ENCODE data around the gene WNK4.

The WNK4 gene

DNA sequence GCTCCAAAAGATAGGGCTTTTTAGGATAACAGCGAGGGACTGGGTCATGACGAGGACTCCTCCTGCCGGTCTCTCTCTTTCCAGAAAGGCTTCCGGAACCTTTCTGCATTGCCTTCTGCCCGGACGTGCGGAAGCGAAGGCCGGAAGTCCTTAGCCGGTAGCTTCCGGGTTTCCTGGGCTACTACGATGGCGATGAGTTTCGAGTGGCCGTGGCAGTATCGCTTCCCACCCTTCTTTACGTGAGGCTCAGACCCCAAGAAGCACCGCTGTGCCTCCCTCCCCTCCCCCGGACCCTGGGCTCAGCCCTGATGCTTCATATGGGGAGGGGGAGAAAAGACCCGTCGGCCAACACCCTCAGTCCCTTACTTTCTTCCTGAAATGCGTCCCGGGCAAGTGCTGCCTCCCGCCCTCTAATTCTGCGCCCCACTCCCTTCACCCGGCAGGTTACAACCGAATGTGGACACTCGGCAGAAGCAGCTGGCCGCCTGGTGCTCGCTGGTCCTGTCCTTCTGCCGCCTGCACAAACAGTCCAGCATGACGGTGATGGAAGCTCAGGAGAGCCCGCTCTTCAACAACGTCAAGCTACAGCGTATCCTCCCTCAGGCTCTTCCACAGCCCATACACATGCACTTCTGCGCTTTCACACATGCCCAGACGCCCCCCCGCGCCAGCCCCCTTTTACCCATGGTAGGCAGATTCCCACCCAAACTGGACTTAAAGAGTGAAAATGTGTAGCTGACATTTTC is 6.9 kb upstream of the WNK4 start, which contains the start of gene VPS25:
Gene VPS25 (plus strand): TSS at position 160 of the 746 bp plus-strand sequence. CDS start 27 bp downstream, at position 187.
- DNase-seq = peak; percentile 72

DNA sequence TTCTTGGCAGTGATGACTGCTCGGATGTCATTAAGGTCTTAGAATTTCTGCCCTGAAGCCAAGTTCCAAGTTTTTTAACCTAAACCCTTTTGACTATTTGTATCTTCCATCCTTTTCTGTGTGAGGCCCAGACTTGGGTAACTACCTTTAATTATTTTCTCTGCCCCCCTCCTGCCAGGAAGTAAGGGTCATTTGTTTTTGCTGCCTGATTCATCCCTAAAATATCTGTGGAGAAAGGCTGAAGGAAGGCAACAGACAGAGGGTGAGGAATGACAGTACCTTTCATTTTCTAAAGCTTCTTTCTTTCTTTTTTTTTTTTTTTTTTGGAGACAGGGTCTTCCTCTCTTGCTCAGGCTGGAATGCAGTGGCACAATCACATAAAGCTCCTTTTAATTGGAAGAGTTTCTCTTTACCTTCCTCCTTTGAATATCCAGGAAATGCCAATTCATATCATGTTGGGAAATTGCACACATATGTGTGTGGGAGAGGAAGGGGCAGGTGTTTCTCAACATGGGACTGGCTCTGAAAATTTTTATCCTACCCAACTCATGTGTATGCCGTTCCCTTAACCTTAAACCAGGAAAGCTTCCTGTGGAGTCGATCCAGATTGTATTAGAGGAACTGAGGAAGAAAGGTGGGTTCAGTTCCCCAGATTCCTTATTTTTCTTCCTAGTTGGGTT is 6.2 kb upstream of the WNK4 start:
- DNase-seq = no peak

DNA sequence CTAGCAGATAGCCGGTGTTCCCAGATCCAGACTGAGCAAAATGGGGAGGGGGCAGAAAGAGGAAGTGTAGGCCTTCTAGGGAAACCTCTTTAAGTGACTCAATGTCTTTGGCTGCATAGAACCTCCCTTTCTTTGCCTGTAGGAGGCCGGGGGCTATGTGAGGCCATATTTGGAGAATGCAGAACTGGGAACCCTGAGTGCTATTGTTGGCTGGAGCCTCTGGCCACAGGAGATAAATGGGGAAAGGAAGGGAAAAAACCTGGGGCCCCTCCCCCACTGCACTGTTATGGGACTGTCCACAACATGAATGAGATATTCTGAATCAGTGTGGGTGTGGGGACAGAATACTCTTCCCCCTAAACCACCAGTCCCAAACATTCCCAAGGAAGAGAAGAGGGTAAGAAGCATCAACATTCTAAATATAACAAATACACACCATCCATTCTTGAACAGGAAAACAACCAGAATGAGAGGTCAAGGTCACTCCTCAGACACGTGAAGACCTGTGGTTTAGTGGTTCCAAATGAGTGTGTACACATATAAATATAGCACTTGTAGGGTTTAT is 4.8 kb upstream of the WNK4 start:
- no peak for DNase-seq

DNA sequence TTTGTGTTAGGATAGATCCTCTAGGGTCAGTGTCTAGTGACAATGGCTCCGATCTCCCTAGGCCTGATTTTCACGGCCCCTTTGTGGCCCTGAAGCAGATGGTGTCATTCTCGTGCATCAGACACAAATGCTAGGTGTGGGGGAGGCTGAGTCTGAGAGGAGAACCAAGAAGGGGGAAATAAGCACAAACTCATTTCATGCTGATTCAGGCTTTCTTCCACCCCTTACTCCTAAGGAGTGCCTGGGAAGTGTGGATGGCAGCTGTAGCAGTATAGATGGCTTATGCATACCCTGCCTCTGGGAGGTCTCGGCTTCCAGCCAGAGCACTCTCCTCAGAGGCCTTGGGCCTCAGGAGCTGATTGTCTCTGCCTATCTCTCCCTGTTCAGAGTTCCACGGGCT is 1.8 kb upstream of the WNK4 start:
- no peak for DNase-seq

DNA sequence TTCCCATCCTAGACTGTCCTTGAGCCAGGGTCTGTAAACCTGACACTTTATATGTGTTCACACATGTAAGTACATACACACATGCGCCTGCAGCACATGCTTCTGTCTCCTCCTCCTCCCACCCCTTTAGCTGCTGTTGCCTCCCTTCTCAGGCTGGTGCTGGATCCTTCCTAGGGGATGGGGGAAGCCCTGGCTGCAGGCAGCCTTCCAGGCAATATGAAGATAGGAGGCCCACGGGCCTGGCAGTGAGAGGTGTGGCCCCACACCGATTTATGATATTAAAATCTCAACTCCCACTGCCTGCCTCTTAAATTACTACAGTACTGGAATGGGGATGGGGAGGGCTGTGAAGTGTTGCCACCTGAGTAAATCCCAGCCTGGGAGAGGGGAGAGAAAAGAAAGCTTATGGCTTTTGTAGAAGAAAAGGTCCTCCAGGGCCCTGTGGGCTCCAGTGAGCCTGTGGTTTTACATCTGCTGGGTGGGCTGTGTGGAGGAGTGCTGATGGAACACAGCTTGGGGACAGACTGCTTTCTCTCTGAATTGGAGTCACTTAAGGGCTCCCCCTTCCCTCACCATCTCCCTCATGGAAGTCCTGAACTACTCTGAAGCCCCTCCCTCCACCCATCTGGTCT is 990 bp upstream of the WNK4 start:
- DNase-seq = no peak

DNA sequence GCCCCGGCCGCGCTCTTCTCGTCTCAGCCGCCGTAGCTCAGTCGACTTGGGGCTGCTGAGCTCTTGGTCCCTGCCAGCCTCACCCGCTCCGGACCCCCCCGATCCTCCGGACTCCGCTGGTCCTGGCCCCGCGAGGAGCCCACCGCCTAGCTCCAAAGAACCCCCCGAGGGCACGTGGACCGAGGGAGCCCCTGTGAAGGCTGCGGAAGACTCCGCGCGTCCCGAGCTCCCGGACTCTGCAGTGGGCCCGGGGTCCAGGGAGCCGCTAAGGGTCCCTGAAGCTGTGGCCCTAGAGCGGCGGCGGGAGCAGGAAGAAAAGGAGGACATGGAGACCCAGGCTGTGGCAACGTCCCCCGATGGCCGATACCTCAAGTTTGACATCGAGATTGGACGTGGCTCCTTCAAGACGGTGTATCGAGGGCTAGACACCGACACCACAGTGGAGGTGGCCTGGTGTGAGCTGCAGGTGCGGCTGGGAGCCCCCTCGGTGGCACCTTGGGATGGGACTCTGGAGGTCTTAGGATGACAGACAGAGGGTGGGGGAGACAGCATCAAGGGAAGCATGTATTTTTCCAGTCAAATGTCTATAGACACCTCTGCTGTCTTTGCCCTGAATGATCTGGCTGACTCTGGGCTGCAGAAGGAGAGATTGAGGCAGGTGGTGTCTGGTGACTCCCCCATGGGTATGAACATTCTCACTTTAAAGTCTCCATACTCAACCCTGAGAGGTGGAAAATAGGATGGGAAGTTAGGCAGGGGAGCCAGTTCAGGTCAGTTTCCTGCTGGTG is 635 bp downstream of the WNK4 start:
- DNase-seq = no peak

DNA sequence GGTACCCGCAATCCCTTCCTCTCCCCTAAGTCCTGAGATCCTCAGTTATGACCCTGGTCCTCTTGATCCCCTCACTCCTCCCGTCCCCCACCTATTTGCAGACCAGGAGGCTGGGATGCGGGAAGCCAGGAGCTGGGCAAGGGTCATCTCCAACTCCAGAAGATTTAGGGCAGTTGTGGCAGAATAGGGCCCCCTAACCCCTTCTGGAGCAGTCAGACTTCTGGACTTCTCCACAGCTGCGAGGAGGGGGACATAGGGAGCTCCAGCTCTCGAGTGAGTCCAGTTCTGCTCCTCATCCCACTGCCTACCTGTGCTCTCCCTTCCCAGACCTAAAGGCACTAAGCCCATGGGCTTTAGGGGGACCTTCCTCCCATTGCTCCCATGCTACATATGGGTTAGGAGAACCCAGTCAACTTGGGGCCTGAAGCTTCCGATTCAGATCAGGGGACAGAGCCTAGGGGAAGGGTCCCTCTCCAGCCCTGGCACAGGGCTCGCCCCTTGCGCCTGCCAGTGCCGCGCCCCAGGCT is 1.3 kb downstream of the WNK4 start:
- DNase-seq = no peak

DNA sequence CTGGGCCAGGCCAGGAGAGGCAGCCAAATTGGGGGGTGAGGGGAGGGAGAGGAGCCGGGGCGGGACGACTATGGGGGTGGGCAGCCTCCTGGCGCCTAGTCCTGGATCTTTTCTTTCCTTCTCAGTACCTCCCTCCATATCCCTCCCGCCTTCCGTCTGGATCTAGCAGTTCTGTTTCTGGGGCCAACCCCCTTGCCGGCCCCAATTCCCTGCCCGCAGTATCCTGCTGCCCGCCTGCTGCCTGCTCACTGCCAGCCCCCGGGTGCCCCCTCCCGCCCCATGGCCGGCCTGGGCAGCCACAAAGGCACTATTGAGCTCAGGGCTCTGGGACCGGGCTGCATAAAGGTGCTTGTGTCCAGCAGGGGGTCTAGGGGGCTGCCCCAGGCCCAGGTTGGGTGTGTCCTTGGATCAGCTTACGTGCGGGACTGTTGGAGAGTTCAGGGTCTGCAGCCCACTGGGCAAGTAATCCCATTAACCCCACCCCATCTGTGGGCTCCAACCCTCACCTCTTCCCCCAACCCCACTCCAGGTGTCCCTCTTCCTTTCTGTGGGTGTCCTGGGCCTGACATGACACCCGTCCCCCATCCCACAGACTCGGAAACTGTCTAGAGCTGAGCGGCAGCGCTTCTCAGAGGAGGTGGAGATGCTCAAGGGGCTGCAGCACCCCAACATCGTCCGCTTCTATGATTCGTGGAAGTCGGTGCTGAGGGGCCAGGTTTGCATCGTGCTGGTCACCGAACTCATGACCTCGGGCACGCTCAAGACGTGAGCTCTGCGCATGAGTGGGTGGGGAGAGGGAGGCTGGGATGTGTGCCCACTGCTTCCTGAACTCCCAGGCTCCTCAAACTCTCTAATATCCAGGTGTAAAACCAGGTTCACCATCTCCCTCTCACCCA is 2.0 kb downstream of the WNK4 start:
- DNase-seq = no peak

DNA sequence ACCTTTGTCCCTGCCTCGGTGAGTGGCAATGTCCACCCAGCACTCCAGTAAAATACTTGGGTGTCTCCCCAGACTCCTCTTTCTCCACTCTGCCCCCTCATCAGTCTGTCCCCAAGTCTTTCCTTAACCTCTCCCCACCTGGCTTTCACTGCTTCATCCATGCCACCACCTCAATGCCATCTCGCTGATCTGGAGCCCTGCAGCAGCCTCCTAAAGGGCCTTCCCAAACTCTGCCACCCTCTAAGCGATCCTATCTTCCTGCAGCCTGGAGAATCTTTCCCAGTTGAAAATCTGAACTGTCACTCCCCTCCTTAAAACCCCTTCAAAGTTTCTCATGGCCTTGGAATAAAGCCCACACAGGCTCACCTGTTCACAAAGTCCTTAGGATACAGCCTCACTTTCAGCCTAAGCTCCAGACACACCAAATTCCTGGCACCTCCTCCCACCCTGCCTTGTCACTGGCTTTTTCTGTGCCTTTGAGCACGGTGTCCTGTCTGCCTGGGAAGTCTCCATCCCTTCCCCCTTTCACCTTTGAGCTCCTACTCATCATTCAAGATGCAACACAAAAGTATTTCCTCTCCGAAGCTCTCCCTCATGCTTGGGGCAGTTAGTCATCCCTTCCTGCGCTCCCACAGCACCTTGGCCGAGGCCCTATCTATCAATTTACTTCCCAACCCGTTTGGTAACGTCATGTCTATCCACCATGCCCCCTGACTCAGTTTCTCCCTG is 2.8 kb downstream of the WNK4 start:
- no peak for DNase-seq

DNA sequence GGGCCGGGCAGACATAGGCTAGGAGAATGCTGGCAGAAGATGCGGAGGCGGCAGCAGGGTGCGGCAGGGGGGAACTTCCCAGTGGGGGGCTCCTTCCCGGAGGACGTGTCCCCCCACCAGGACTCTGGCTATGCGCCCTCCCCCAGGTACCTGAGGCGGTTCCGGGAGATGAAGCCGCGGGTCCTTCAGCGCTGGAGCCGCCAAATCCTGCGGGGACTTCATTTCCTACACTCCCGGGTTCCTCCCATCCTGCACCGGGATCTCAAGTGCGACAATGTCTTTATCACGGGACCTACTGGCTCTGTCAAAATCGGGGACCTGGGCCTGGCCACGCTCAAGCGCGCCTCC is 3.4 kb downstream of the WNK4 start:
- DNase-seq = no peak

DNA sequence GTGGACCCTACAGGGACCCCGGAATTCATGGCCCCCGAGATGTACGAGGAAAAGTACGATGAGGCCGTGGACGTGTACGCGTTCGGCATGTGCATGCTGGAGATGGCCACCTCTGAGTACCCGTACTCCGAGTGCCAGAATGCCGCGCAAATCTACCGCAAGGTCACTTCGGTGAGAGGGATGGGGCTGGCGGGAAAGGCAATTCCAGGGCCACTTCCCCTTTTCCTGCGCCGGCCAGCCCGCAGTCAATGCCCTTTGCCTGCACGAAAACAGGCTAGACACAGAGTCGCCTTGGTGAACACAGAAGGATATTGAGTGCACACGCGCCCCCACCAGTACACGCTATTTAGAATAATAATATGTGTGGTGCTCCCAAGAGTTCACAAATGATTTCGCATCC is 4.0 kb downstream of the WNK4 start:
- no peak for DNase-seq

DNA sequence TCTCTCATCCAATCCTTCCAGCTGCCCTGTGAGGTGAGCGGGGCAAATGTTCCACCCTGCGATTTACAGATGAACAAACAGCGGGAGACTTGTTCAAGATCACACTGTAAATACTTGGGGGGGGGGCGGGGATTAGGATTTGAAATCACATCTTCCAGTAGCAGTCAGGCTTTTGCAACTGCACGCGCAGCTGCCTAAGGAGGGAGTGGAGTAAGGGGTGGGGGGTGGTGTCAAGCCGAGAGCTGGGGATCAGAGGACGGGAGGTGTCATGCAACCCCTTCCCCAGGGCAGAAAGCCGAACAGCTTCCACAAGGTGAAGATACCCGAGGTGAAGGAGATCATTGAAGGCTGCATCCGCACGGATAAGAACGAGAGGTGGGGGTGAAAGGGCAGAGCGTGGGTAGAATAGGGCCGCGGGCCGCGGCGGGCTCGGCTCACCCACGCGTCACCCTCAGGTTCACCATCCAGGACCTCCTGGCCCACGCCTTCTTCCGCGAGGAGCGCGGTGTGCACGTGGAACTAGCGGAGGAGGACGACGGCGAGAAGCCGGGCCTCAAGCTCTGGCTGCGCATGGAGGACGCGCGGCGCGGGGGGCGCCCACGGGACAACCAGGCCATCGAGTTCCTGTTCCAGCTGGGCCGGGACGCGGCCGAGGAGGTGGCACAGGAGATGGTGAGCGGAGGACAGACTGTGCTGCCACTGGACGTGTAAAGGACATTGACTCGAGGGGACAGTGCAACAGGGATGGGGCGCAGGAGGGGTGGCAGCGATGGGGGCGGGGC is 4.6 kb downstream of the WNK4 start:
- DNase-seq = no peak

DNA sequence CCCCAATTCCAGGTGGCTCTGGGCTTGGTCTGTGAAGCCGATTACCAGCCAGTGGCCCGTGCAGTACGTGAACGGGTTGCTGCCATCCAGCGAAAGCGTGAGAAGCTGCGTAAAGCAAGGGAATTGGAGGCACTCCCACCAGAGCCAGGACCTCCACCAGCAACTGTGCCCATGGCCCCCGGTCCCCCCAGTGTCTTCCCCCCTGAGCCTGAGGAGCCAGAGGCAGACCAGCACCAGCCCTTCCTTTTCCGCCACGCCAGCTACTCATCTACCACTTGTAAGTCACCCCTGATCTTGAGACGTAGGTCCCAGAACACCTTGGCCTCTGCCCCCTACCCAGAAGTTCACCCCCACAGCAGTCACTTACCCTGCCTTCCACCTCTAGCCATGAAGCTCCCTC is 6.9 kb downstream of the WNK4 start:
- DNase-seq = no peak

DNA sequence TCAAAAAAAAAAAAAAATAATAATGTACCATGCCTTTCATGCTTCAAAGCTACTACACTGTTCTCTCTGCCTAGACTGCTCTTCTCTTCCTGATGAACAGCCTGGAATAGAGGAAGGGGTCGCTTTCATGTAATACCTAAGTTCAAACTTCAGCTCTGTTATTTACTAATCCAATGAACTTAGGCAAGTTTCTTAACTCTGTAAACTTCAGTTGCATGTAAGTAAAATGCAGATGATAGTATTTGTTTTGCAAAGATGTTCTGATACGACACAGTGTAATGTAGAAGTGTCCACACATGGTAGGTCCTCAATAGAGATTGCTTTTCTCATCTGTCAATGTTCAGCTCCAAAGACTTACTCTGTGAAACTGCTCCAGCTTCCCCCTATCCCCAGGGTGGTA is 11.5 kb downstream of the WNK4 start:
- DNase-seq = no peak

DNA sequence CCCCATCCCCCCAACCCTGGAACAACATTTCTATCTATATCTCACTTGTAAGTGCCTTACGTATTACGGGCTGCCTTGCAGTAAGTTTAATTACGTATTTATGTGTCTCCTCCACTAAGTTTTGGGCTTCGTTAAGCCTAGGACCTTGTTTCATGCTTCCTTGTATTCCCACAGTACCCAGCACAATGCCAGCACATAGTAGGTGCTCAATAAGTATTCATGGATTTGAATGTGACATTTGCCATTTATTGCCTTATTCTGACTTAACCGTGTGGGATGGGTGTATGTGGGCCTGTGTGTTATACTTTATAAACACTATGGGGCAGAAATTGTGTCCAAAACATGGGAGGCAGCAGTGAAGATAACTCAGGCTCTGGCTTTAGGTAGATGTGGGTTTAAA is 12.1 kb downstream of the WNK4 start:
- DNase-seq = no peak

DNA sequence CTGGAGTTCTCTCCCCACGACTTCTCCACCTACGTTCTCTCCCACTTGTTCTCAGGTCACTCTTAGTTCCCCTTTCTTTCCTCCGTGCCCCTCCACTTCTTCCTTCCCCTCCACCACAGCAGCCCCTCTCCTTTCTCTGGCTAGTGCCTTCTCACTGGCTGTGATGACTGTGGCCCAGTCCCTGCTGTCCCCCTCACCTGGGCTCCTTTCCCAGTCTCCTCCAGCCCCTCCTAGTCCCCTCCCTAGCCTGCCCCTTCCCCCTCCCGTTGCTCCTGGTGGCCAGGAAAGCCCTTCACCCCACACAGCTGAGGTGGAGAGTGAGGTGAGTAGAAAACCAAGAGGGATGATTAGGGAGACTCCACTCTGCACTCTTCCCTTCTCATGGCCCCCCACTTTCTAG is 14.7 kb downstream of the WNK4 start:
- DNase-seq = no peak

DNA sequence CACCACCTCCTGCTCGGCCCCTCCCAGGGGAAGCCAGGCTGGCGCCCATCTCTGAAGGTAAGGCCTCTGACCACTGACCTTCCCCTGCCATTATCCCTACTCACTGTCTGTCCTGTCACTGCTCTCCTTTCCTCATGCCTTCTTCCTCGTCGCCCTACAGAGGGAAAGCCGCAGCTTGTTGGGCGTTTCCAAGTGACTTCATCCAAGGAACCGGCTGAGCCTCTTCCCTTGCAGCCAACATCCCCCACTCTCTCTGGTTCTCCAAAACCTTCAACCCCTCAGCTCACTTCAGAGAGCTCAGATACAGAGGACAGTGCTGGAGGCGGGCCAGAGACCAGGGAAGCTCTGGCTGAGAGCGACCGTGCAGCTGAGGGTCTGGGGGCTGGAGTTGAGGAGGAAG is 15.1 kb downstream of the WNK4 start:
- DNase-seq = no peak

DNA sequence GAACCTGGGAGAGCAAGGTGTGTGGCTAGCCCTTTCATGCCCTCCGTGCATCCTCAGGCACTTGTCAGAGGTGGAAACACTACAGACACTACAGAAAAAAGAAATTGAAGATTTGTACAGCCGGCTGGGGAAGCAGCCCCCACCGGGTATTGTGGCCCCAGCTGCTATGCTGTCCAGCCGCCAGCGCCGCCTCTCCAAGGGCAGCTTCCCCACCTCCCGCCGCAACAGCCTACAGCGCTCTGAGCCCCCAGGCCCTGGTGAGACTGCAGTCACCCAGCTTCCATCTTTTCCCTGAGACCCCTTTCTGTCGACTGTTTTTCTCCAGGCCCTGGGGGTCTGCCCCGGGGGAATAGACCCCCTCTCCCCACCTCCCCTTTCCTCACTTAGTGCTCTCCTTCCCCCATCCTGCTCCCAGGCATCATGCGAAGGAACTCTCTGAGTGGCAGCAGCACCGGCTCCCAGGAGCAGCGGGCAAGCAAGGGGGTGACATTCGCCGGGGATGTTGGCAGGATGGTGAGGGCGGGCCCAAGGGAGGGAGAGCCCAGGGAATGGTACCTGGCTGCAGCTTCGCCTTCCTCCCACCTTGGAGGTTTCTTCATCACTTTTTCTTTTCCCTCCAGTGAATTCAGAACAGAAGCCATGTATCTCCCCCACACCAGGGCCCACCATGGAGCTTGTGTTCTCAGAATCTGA is 15.8 kb downstream of the WNK4 start:
- no peak for DNase-seq
